22Rv1 (cell line): ENCODE data around the gene RASSF1.

ENCODE experiments used
- ZFX ChIP-seq: fragments of 450-650 bp; IDR thresholded peaks from 2 replicates; pipeline ENCODE4 v1.6.1; 2017; ENCODE audit warnings: antibody characterized with exemption, borderline replicate concordance
- TF ChIP-seq, protein P1 (sequence below): fragments of 450-650 bp; IDR thresholded peaks from 2 replicates; pipeline ENCODE4 v1.5.1; 2017; ENCODE audit warnings: mild to moderate bottlenecking

GRCh38 chr3:50319181-50319893 is 21.3 kb downstream of the RASSF1 start:
- TF ChIP-seq ZFX, result no peak
- TF ChIP-seq, protein P1, sequence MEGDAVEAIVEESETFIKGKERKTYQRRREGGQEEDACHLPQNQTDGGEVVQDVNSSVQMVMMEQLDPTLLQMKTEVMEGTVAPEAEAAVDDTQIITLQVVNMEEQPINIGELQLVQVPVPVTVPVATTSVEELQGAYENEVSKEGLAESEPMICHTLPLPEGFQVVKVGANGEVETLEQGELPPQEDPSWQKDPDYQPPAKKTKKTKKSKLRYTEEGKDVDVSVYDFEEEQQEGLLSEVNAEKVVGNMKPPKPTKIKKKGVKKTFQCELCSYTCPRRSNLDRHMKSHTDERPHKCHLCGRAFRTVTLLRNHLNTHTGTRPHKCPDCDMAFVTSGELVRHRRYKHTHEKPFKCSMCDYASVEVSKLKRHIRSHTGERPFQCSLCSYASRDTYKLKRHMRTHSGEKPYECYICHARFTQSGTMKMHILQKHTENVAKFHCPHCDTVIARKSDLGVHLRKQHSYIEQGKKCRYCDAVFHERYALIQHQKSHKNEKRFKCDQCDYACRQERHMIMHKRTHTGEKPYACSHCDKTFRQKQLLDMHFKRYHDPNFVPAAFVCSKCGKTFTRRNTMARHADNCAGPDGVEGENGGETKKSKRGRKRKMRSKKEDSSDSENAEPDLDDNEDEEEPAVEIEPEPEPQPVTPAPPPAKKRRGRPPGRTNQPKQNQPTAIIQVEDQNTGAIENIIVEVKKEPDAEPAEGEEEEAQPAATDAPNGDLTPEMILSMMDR, result no peak
